Non-pigmented ciliary epithelial cell (primary cell): ENCODE results near the gene ERICH6B.

ENCODE experiments used
- DNase-seq: peaks from one replicate; pipeline ENCODE4 v3.0.0-alpha.2; 2010; ENCODE audit warnings: low read depth

The ERICH6B gene

GRCh38 chr13:45542391-45542790 lies 73.1 kb downstream of the ERICH6B start:
- DNase-seq, result no peak

- no peak for DNase-seq
Observed at GRCh38 chr13:45541806-45542205, 73.7 kb downstream of the ERICH6B start.

GRCh38 chr13:45540864-45541263 lies 74.7 kb downstream of the ERICH6B start:
- DNase-seq, result no peak

- no peak for DNase-seq
Observed at GRCh38 chr13:45540195-45540594, 75.3 kb downstream of the ERICH6B start.

- no peak for DNase-seq
Observed at GRCh38 chr13:45538382-45538781, 77.2 kb downstream of the ERICH6B start.

GRCh38 chr13:45537516-45537915 lies 78.0 kb downstream of the ERICH6B start:
- DNase-seq, result no peak

- no peak for DNase-seq
Observed at GRCh38 chr13:45536224-45536623, 79.3 kb downstream of the ERICH6B start.

- DNase-seq, result no peak
Observed at GRCh38 chr13:45534604-45535003, 80.9 kb downstream of the ERICH6B start.

GRCh38 chr13:45529758-45530157 lies 85.8 kb downstream of the ERICH6B start:
- no peak for DNase-seq

GRCh38 chr13:45527699-45528462 lies 87.7 kb downstream of the ERICH6B start:
- no peak for DNase-seq

GRCh38 chr13:45522571-45522970 lies 93.0 kb downstream of the ERICH6B start:
- no peak for DNase-seq

- no peak for DNase-seq
Observed at GRCh38 chr13:45521297-45521696, 94.2 kb downstream of the ERICH6B start.

- no peak for DNase-seq
Observed at GRCh38 chr13:45519493-45519892, 96.0 kb downstream of the ERICH6B start.

GRCh38 chr13:45518525-45519245 lies 96.9 kb downstream of the ERICH6B start:
- no peak for DNase-seq

GRCh38 chr13:45516757-45517156 lies 98.8 kb downstream of the ERICH6B start:
- DNase-seq, result no peak

- DNase-seq, result no peak
Observed at GRCh38 chr13:45512098-45512496, 103.4 kb downstream of the ERICH6B start.

GRCh38 chr13:45511310-45512097 lies 104.0 kb downstream of the ERICH6B start:
- DNase-seq, result no peak

- no peak for DNase-seq
Observed at GRCh38 chr13:45510672-45511071, 104.9 kb downstream of the ERICH6B start.

- DNase-seq, result no peak
Observed at GRCh38 chr13:45508776-45509175, 106.8 kb downstream of the ERICH6B start.

GRCh38 chr13:45506811-45507210 lies 108.7 kb downstream of the ERICH6B start:
- DNase-seq, result no peak

- DNase-seq, result no peak
Observed at GRCh38 chr13:45503658-45504057, 111.9 kb downstream of the ERICH6B start.

GRCh38 chr13:45501175-45501526 lies 114.4 kb downstream of the ERICH6B start:
- DNase-seq, result no peak
